ENCODE measurements around the gene PALMD.

Gene PALMD

DNA sequence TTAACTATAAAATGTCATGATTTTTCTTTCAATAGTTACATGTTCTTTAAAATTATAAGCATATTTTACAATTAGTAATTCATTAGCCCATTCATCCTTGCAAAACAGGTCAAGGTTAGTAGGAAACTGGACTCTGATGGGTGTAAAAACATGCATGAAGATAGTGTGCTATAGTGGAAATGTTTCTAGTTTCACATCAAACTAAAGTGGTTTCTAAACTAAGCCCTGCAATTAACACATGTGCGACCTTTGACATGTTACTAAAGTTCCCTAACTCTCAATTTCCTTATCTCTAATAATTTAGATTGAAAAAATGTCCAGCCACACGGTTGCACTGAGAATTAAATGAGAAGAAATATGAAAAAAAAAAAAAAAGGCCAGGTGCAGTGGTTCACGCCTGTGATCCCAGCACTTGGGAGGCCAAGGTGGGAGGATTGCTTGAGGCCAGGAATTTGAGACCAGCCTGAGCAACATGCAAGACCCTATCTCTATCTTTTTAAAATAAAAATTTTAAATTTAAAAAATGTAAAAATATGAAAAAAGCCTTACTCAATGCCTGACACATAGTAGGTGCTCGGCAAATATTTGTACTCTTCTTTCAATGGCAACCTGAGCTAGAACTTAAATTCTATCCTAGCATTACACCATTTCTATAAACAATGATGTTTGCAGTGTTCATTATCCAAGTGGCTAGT lies 44.1 kb upstream of the PALMD start:
- Mint-ChIP-seq H3K27me3 (ENCODE audit: low read depth, poor library complexity) (no peaks in the 10 kb centered on the region), H3K36me3 (ENCODE audit: low read depth) (no peaks in the 10 kb centered on the region), H3K9me3 (no peaks in the 10 kb centered on the region), H3K4me3 (no peak overlapping the region), H3K4me1 (no peaks in the 10 kb centered on the region), H3K27ac (no peak overlapping the region)
- TF ChIP-seq CTCF (IDR thresholded peaks at IDR 0.05), result no peak
- no peak for DNase-seq

DNA sequence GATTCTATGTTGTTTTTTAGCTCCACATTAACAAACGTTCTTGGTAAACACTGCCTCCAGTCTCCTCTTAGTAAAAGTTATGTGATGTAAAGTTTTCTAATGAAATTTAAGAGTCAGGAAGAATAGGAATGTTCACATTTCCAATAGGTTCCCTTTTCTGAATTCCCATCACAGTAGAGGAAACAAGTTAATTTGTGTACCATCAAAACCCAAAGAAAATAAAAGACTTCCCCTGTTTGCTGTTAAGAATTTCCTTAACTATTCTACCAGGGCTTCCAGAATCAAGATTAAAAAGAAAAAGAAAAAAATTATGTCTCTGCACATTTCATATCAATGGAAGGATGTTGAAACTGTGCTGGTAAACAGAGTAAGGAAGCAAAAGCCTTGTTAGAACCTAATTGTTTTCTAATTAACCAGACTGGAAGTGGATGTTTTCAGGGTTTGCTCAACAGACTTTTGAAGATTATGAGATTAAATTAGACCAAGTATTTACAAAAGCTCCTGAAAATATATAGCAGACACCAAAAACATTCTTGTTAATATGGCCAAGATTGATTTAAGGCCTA lies 43.4 kb upstream of the PALMD start:
- Mint-ChIP-seq H3K36me3 (ENCODE audit: low read depth) (no peaks in the 10 kb centered on the region), H3K27me3 (ENCODE audit: low read depth, poor library complexity) (no peaks in the 10 kb centered on the region), H3K27ac (no peak overlapping the region), H3K4me1 (no peaks in the 10 kb centered on the region), H3K9me3 (peaks cover 2% of the 10 kb centered on the region), H3K4me3 (no peak overlapping the region)
- DNase-seq, result no peak
- TF ChIP-seq CTCF (IDR thresholded peaks at IDR 0.05), result no peak

DNA sequence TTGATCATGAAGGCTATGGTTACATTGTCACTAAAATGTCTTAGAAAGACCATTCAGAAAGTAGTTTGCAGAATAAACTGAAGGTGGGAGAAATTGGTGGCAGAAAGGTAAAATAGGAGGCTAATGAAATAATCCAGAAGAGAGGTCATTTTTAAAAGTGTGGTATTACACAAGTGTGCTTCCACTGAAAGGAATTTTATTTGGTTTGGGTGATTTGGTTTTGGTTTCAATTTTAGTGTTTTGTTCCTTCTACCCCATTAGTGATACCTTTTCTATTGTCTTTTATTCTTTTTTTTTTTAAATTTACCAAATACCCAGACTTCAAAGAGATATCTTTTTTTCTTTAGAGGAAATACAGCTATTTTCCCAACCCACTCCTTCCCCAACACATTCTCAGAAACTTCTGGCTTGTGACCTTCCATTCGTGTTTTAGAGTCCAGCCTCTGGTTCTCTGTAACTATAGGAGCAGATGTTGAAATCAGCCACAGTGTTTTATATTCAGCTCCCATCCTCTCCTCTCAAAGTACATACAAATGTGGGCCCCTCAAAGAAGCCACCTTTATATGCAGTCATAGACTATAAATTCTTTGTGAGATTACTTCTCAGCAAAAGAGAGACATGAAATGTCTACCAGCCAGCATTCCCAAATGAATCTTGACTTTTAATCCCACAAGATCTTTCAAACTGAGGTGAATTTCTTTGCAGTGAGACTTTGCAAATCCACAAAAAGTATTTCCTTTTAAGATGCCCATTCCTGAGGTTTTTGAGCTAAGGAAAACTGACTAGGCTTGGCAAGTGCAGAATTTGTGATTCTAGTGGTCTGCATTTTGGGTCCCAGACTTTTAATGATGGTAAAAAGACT lies 42.0 kb upstream of the PALMD start:
- H3K27me3 Mint-ChIP-seq (ENCODE audit: low read depth, poor library complexity), result no peaks in the 10 kb centered on the region
- no peak for TF ChIP-seq CTCF (IDR thresholded peaks at IDR 0.05)
- no peak overlapping the region for H3K27ac Mint-ChIP-seq
- no peaks in the 10 kb centered on the region for H3K4me1 Mint-ChIP-seq
- H3K9me3 Mint-ChIP-seq, result peaks cover 15% of the 10 kb centered on the region
- DNase-seq, result no peak
- H3K36me3 Mint-ChIP-seq (ENCODE audit: low read depth), result no peaks in the 10 kb centered on the region
- no peak overlapping the region for H3K4me3 Mint-ChIP-seq

GRCh38 chr1:99606306-99606705 lies 39.6 kb upstream of the PALMD start:
- Mint-ChIP-seq H3K4me3 (no peak overlapping the region), H3K27me3 (ENCODE audit: low read depth, poor library complexity) (no peaks in the 10 kb centered on the region), H3K27ac (no peak overlapping the region), H3K4me1 (no peaks in the 10 kb centered on the region), H3K9me3 (peaks cover 16% of the 10 kb centered on the region), H3K36me3 (ENCODE audit: low read depth) (no peaks in the 10 kb centered on the region)
- TF ChIP-seq CTCF (IDR thresholded peaks at IDR 0.05), result no peak
- no peak for DNase-seq

- H3K4me3 Mint-ChIP-seq, result no peak overlapping the region
- H3K9me3 Mint-ChIP-seq, result peaks cover 16% of the 10 kb centered on the region
- H3K27ac Mint-ChIP-seq, result no peak overlapping the region
- no peak for TF ChIP-seq CTCF (IDR thresholded peaks at IDR 0.05)
- H3K4me1 Mint-ChIP-seq, result no peaks in the 10 kb centered on the region
- no peaks in the 10 kb centered on the region for H3K36me3 Mint-ChIP-seq (ENCODE audit: low read depth)
- DNase-seq, result no peak
- no peaks in the 10 kb centered on the region for H3K27me3 Mint-ChIP-seq (ENCODE audit: low read depth, poor library complexity)
These were observed 38.3 kb upstream of the PALMD start for GRCh38 chr1:99607590-99607989.
